SK-N-SH (cell line): Measurements from ENCODE around the gene AGAP1. TPM values are rescaled to one million over a fixed set of nuclear protein-coding genes. Genes with fewer than 3 reads are reported as not detected.

Source experiments
- CTCF ChIA-PET: fragments of 300-600, 350-600 bp; formaldehyde crosslinking; extraction: SDS; loops from one replicate; lab custom pipeline; 2021; lab: Yijun Ruan, JAX
- POLR2A ChIA-PET: fragments of 350-600 bp; sonication (Branson Sonifier 250); formaldehyde crosslinking; extraction: SDS; loops from one replicate; lab custom pipeline; 2020; ENCODE audit warnings: antibody characterized with exemption, inconsistent platforms; lab: Yijun Ruan, JAX
- DNase-seq: peaks from one replicate; pipeline ENCODE4 v3.0.0; 2012
- H2AFZ ChIP-seq: fragments of 200-600 bp; sonication (generic); 2 replicates; pipeline ENCODE4 v1.8.1; 2016; ENCODE audit warnings: antibody characterized with exemption, mild to moderate bottlenecking, low read depth
- H3F3A ChIP-seq: fragments of 200-600 bp; sonication (generic); replicated peaks from 2 replicates; pipeline ENCODE3; 2016; ENCODE audit warnings: antibody characterized with exemption, mild to moderate bottlenecking; ENCODE audit not compliant: insufficient read depth
- H3K27ac ChIP-seq, 2 experiments: fragments of 200-500 bp in 1 of 2; fragments of 200-600 bp in 1 of 2; sonication (Bioruptor generic) in 1 of 2; sonication (generic), shearing (Covaris generic) in 1 of 2; 2 replicates each; pipeline versions ENCODE4 v1.5.1 to v1.6.1; 2014 to 2016; ENCODE audit warnings: low read depth in 2 of 2, inconsistent platforms in 1 of 2, low read length in 1 of 2, mild to moderate bottlenecking in 1 of 2, mixed read lengths in 1 of 2
- H3K27me3 ChIP-seq: fragments of 200-600 bp; sonication (generic), shearing (Covaris generic); 2 replicates; pipeline ENCODE4 v1.6.1; 2016; ENCODE audit warnings: mixed run types; ENCODE audit not compliant: insufficient read depth
- H3K36me3 ChIP-seq, 2 experiments: fragments of 200-500 bp in 1 of 2; fragments of 200-600 bp in 1 of 2; sonication (Bioruptor generic) in 1 of 2; sonication (generic) in 1 of 2; replicated peaks in 1 of 2; 2 replicates each; pipeline versions ENCODE3 to v1.5.1; 2014 to 2016; ENCODE audit warnings: low read length in 1 of 2, mild to moderate bottlenecking in 1 of 2; ENCODE audit not compliant: insufficient read depth in 2 of 2, control insufficient read depth in 1 of 2
- H3K4me1 ChIP-seq, 2 experiments: fragments of 200-500 bp in 1 of 2; fragments of 200-600 bp in 1 of 2; sonication (Bioruptor generic) in 1 of 2; sonication (generic), shearing (Covaris generic) in 1 of 2; 2 replicates each; pipeline versions ENCODE4 v1.5.1 to v1.6.1; 2014 to 2016; ENCODE audit warnings: low read depth in 1 of 2, low read length in 1 of 2, mixed run types in 1 of 2; ENCODE audit not compliant: insufficient read depth in 2 of 2, control insufficient read depth in 1 of 2
- H3K4me2 ChIP-seq: fragments of 200-600 bp; sonication (generic), shearing (Covaris generic); 2 replicates; pipeline ENCODE4 v1.6.1; 2017; ENCODE audit warnings: mixed run types
- H3K4me3 ChIP-seq, 2 experiments: fragments of 200-500 bp in 1 of 2; fragments of 200-600 bp in 1 of 2; sonication (Bioruptor generic) in 1 of 2; sonication (generic), shearing (Covaris generic) in 1 of 2; 2 replicates each; pipeline versions ENCODE4 v1.5.1 to v1.8.1; 2014 to 2016; ENCODE audit warnings: low read depth in 2 of 2, inconsistent platforms in 1 of 2, low read length in 1 of 2, mild to moderate bottlenecking in 1 of 2, mixed read lengths in 1 of 2, moderate library complexity in 1 of 2
- H3K79me2 ChIP-seq: fragments of 200-600 bp; sonication (generic); 2 replicates; pipeline ENCODE4 v1.8.1; 2017; ENCODE audit warnings: mild to moderate bottlenecking; ENCODE audit not compliant: insufficient read depth
- H3K9ac ChIP-seq: fragments of 200-600 bp; sonication (generic); 2 replicates; pipeline ENCODE4 v1.6.1; 2017; ENCODE audit warnings: mixed run types
- H3K9me2 ChIP-seq: fragments of 200-600 bp; sonication (generic); 2 replicates; pipeline ENCODE4 v1.6.1; 2017; ENCODE audit warnings: mixed run types
- H3K9me3 ChIP-seq: fragments of 200-600 bp; sonication (generic); 2 replicates; pipeline ENCODE4 v1.6.1; 2017; ENCODE audit warnings: mixed run types, mild to moderate bottlenecking, moderate library complexity
- H4K20me1 ChIP-seq: fragments of 200-600 bp; sonication (generic); 2 replicates; pipeline ENCODE4 v1.6.1; 2017; ENCODE audit warnings: mild to moderate bottlenecking, mixed run types; ENCODE audit not compliant: insufficient read depth
- EZH2phosphoT487 ChIP-seq: fragments of 200-600 bp; sonication (generic); IDR thresholded peaks from 2 replicates; pipeline ENCODE4 v1.6.1; 2017; ENCODE audit warnings: low read depth, mixed run types, mild to moderate bottlenecking, antibody characterized with exemption, moderate library complexity, borderline replicate concordance
- GABPA ChIP-seq: IDR thresholded peaks from 2 replicates; pipeline ENCODE4 v1.4.0; 2012; ENCODE audit warnings: low read depth, mild to moderate bottlenecking
- MXI1 ChIP-seq: IDR thresholded peaks from 2 replicates; pipeline ENCODE4 v1.6.1; 2012; ENCODE audit warnings: mild to moderate bottlenecking, low read depth, low read length, improper control_type of control experiment
- NFIC ChIP-seq: IDR thresholded peaks from 2 replicates; pipeline ENCODE4 v1.4.0; 2012; ENCODE audit warnings: borderline replicate concordance
- NRF1 ChIP-seq: IDR thresholded peaks from 2 replicates; pipeline ENCODE4 v1.6.1; 2012; ENCODE audit warnings: low read depth, mild to moderate bottlenecking, low read length
- RCOR1 ChIP-seq: fragments of 150-350 bp; IDR thresholded peaks from 2 replicates; pipeline ENCODE4 v1.6.1; 2017; ENCODE audit warnings: antibody characterized with exemption, low read length
- RFX5 ChIP-seq: IDR thresholded peaks from 2 replicates; pipeline ENCODE4 v1.6.1; 2012; ENCODE audit warnings: mild to moderate bottlenecking, improper control_type of control experiment, low read length
- RXRA ChIP-seq: IDR thresholded peaks from 2 replicates; pipeline ENCODE4 v1.4.0; 2012; ENCODE audit warnings: low read depth, mild to moderate bottlenecking, borderline replicate concordance
- SIN3A ChIP-seq: IDR thresholded peaks from 2 replicates; pipeline ENCODE4 v1.6.1; 2012; ENCODE audit warnings: low read depth, mild to moderate bottlenecking, low read length, moderate library complexity, borderline replicate concordance
- TAF1 ChIP-seq: IDR thresholded peaks from 2 replicates; pipeline ENCODE4 v1.6.1; 2012; ENCODE audit warnings: low read depth, mild to moderate bottlenecking, low read length, moderate library complexity, borderline replicate concordance
- TCF12 ChIP-seq: IDR thresholded peaks from 2 replicates; pipeline ENCODE4 v1.4.0; 2012
- TEAD4 ChIP-seq: IDR thresholded peaks from 2 replicates; pipeline ENCODE4 v1.4.0; 2012; ENCODE audit warnings: mild to moderate bottlenecking, borderline replicate concordance; ENCODE audit not compliant: insufficient read depth
- WGBS: methylation state at CpG from one replicate; pipeline ENCODE4 v1.1.6; 2017; ENCODE audit warnings: low lambda C conversion rate; 5-methylcytosine and 5-hydroxymethylcytosine counted together
- polyA plus RNA-seq, 3 experiments: library from polyadenylated mRNA; depleted of rRNA; stranded (reverse); fragments of >200 nt; gene quantifications; 2 replicates each; pipeline ENCODE4 v1.2.3, GENCODE V29; 2012
- TF ChIP-seq, protein P1 (sequence below): IDR thresholded peaks from 2 replicates; pipeline ENCODE4 v1.4.0; 2012; ENCODE audit warnings: low read depth, borderline replicate concordance
- TF ChIP-seq, protein P2 (sequence below): IDR thresholded peaks from 2 replicates; pipeline ENCODE4; 2012
- TF ChIP-seq, protein P3 (sequence below): IDR thresholded peaks from 2 replicates; pipeline ENCODE4 v1.6.1; 2012; ENCODE audit warnings: mild to moderate bottlenecking, low read depth, low read length, moderate library complexity
- TF ChIP-seq, protein P4 (sequence below): IDR thresholded peaks from 2 replicates; pipeline ENCODE4 v1.4.0; 2012; ENCODE audit warnings: low read depth, borderline replicate concordance

Gene AGAP1
- polyA plus RNA-seq, 1 of the 3 experiments (the other 2 are of a cell fraction): 8.8 TPM

DNA sequence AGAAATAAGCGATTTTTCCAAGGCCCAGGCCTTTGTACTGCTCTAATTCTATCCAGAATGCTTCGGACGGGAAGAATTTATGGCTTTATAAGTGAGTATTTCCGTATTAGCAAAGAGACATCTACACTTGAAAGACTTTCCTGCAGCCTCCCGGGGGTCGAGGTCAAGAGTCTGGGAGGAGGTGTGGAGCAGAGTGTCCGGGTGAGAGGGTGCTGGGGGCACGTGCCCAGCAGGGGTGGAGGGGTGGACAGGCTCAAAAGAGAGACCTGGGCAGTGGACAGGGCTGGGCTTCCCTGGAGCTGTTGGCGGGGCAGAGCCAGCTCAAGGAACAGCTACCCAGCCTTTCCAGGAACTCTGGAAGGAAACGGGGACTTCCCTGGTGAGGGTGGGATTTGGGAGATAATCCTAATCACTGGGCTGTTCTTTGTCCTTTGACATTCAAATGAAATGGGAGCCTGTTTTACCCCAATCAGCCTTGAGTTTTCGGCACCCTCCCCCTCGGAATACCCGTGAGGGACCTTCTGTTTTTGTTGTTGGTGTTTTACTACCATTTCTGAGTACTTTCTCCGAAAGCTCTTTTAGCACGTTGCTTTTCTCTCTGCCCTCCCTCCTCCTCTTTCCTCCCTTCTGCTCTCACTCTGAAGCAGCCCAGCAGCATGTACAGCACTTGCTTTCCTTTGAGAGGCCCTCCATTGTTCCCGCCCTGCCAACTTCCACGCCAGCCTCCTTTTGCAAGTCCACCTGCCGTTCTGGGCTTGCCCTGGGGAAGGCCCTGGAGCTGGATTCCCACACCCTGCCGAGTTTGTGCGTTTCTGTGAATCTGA lies 164.7 kb downstream of the AGAP1 start:
- CTCF ChIA-PET: interaction anchor here (0.7 to 2.4 kb wide), 4 partner anchors 12 to 88 kb away, joined by 3 to 11 read pairs (median 4); no protein-coding TSS in a partner anchor
- TF ChIP-seq SIN3A (no peak), GABPA (no peak), RFX5 (no peak), RXRA (no peak), RCOR1 (no peak), TEAD4 (no peak), TAF1 (no peak), MXI1 (no peak), TCF12 (no peak), NRF1 (no peak), EZH2phosphoT487 (no peak), NFIC (no peak)
- TF ChIP-seq, protein P1, sequence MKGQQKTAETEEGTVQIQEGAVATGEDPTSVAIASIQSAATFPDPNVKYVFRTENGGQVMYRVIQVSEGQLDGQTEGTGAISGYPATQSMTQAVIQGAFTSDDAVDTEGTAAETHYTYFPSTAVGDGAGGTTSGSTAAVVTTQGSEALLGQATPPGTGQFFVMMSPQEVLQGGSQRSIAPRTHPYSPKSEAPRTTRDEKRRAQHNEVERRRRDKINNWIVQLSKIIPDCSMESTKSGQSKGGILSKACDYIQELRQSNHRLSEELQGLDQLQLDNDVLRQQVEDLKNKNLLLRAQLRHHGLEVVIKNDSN: no peak
- TF ChIP-seq, protein P2, sequence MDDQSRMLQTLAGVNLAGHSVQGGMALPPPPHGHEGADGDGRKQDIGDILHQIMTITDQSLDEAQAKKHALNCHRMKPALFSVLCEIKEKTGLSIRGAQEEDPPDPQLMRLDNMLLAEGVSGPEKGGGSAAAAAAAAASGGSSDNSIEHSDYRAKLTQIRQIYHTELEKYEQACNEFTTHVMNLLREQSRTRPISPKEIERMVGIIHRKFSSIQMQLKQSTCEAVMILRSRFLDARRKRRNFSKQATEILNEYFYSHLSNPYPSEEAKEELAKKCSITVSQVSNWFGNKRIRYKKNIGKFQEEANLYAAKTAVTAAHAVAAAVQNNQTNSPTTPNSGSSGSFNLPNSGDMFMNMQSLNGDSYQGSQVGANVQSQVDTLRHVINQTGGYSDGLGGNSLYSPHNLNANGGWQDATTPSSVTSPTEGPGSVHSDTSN: no peak
- TF ChIP-seq, protein P3, sequence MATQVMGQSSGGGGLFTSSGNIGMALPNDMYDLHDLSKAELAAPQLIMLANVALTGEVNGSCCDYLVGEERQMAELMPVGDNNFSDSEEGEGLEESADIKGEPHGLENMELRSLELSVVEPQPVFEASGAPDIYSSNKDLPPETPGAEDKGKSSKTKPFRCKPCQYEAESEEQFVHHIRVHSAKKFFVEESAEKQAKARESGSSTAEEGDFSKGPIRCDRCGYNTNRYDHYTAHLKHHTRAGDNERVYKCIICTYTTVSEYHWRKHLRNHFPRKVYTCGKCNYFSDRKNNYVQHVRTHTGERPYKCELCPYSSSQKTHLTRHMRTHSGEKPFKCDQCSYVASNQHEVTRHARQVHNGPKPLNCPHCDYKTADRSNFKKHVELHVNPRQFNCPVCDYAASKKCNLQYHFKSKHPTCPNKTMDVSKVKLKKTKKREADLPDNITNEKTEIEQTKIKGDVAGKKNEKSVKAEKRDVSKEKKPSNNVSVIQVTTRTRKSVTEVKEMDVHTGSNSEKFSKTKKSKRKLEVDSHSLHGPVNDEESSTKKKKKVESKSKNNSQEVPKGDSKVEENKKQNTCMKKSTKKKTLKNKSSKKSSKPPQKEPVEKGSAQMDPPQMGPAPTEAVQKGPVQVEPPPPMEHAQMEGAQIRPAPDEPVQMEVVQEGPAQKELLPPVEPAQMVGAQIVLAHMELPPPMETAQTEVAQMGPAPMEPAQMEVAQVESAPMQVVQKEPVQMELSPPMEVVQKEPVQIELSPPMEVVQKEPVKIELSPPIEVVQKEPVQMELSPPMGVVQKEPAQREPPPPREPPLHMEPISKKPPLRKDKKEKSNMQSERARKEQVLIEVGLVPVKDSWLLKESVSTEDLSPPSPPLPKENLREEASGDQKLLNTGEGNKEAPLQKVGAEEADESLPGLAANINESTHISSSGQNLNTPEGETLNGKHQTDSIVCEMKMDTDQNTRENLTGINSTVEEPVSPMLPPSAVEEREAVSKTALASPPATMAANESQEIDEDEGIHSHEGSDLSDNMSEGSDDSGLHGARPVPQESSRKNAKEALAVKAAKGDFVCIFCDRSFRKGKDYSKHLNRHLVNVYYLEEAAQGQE: no peak
- TF ChIP-seq, protein P4, sequence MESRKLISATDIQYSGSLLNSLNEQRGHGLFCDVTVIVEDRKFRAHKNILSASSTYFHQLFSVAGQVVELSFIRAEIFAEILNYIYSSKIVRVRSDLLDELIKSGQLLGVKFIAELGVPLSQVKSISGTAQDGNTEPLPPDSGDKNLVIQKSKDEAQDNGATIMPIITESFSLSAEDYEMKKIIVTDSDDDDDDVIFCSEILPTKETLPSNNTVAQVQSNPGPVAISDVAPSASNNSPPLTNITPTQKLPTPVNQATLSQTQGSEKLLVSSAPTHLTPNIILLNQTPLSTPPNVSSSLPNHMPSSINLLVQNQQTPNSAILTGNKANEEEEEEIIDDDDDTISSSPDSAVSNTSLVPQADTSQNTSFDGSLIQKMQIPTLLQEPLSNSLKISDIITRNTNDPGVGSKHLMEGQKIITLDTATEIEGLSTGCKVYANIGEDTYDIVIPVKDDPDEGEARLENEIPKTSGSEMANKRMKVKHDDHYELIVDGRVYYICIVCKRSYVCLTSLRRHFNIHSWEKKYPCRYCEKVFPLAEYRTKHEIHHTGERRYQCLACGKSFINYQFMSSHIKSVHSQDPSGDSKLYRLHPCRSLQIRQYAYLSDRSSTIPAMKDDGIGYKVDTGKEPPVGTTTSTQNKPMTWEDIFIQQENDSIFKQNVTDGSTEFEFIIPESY: no peak
- Histone ChIP-seq H3K9ac (no peak overlapping the region), H3K9me2 (no peaks in the 10 kb centered on the region), H4K20me1 (peaks cover 50% of the 10 kb centered on the region), H3K27me3 (no peaks in the 10 kb centered on the region), H2AFZ (no peak overlapping the region), H3K4me1 (peaks cover 28 to 35% of the 10 kb centered on the region in 2 experiments), H3K4me3 (no peak overlapping the region), H3F3A (no peaks in the 10 kb centered on the region), H3K79me2 (peaks cover 6% of the 10 kb centered on the region; the same call in 1 of the 2 replicates), H3K9me3 (no peaks in the 10 kb centered on the region), H3K36me3 (no peaks in the 10 kb centered on the region), H3K4me2 (no peak overlapping the region), H3K27ac (no peak overlapping the region; a peak in 1 of 4 replicates)
- WGBS: 88% methylated on average over 18 of the region's 20 CpGs
- POLR2A ChIA-PET: no interaction called here
- DNase-seq: no peak
